WERI-Rb-1 (cell line): ENCODE data around the gene GPR55.
"Not testable (repeated sequence)": the region's sequence is repeated elsewhere in the genome, so short reads cannot be mapped to it uniquely, and the experiment has no call there.

Experiments used
- DNase-seq: peaks from one replicate; pipeline ENCODE4 v3.0.0-alpha.2; 2020
- H3K27ac ChIP-seq: fragments of 250-450 bp; sonication (Bioruptor Pico); 2 replicates; pipeline ENCODE4 v1.5.1; 2020; ENCODE audit warnings: mild to moderate bottlenecking, moderate library complexity
- H3K27me3 ChIP-seq: fragments of 250-450 bp; sonication (Bioruptor Pico); 2 replicates; pipeline ENCODE4 v1.5.1; 2021; ENCODE audit warnings: mild to moderate bottlenecking, low read depth, moderate library complexity; ENCODE audit not compliant: insufficient read depth, severe bottlenecking
- H3K36me3 ChIP-seq: fragments of 250-450 bp; sonication (Bioruptor Pico); 2 replicates; pipeline ENCODE4 v1.5.1; 2020; ENCODE audit warnings: mild to moderate bottlenecking, moderate library complexity
- H3K4me3 ChIP-seq: 2 replicates; pipeline ENCODE4 v1.5.1; 2011; ENCODE audit warnings: low read depth, mild to moderate bottlenecking, control low read depth, low read length
- H3K9me3 ChIP-seq: fragments of 250-450 bp; sonication (Bioruptor Pico); 2 replicates; pipeline ENCODE4 v1.5.1; 2021; ENCODE audit warnings: mild to moderate bottlenecking, moderate library complexity; ENCODE audit not compliant: severe bottlenecking
- TF ChIP-seq, protein P1 (sequence below): IDR thresholded peaks from 2 replicates; pipeline ENCODE4 v1.5.1; 2011; ENCODE audit warnings: low read depth, mild to moderate bottlenecking, control low read depth, inconsistent platforms, low read length

Gene GPR55

GRCh38 chr2:230938516-230939065 lies 13.5 kb upstream of the GPR55 start:
- no peak for DNase-seq
- Histone ChIP-seq H3K4me3 (no peak overlapping the region), H3K27me3 (no peaks in the 10 kb centered on the region), H3K36me3 (no peaks in the 10 kb centered on the region), H3K9me3 (peaks cover 3% of the 10 kb centered on the region), H3K27ac (no peak overlapping the region)
- TF ChIP-seq, protein P1, sequence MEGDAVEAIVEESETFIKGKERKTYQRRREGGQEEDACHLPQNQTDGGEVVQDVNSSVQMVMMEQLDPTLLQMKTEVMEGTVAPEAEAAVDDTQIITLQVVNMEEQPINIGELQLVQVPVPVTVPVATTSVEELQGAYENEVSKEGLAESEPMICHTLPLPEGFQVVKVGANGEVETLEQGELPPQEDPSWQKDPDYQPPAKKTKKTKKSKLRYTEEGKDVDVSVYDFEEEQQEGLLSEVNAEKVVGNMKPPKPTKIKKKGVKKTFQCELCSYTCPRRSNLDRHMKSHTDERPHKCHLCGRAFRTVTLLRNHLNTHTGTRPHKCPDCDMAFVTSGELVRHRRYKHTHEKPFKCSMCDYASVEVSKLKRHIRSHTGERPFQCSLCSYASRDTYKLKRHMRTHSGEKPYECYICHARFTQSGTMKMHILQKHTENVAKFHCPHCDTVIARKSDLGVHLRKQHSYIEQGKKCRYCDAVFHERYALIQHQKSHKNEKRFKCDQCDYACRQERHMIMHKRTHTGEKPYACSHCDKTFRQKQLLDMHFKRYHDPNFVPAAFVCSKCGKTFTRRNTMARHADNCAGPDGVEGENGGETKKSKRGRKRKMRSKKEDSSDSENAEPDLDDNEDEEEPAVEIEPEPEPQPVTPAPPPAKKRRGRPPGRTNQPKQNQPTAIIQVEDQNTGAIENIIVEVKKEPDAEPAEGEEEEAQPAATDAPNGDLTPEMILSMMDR, result no peak

- Histone ChIP-seq H3K4me3 (no peak overlapping the region), H3K27me3 (no peaks in the 10 kb centered on the region)
- TF ChIP-seq, protein P1, result no peak
Observed at GRCh38 chr2:230938098-230938497, 13.1 kb upstream of the GPR55 start.

GRCh38 chr2:230937362-230937761 lies 12.3 kb upstream of the GPR55 start:
- Histone ChIP-seq H3K4me3 (no peak overlapping the region), H3K27me3 (no peaks in the 10 kb centered on the region), H3K27ac (no peak overlapping the region), H3K9me3 (peaks cover 3% of the 10 kb centered on the region), H3K36me3 (no peaks in the 10 kb centered on the region)
- no peak for DNase-seq
- TF ChIP-seq, protein P1, result no peak

More at GRCh38 chr2:230938098-230938497, 13.1 kb upstream of the GPR55 start:
- Histone ChIP-seq H3K9me3 (peaks cover 3% of the 10 kb centered on the region), H3K36me3 (no peaks in the 10 kb centered on the region), H3K27ac (no peak overlapping the region)
- DNase-seq, result no peak

- DNase-seq, H3K9me3 ChIP-seq, H3K4me3 ChIP-seq, H3K27ac ChIP-seq, H3K36me3 ChIP-seq, H3K27me3 ChIP-seq: not testable (repeated sequence)
Observed at GRCh38 chr2:230936243-230936642, 11.2 kb upstream of the GPR55 start.

DNA sequence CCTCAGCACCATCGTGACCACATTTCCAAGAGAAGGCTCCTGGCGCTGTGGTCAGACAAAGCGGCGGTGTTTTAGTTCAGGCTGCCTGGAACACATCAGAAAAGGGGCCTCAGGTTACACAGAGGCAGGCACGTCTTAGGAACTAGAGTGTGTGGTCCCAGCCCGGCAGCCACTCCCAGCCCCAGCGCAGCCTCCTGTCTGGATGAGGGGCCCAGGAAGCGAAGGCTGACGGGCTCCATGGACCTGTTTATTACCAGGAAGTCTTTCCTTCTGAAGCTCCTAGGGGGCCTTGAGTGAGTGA lies 10.0 kb upstream of the GPR55 start:
- DNase-seq, result no peak
- TF ChIP-seq, protein P1, result no peak
- Histone ChIP-seq H3K27ac (no peak overlapping the region), H3K9me3 (peaks cover 3% of the 10 kb centered on the region), H3K36me3 (no peaks in the 10 kb centered on the region), H3K27me3 (no peaks in the 10 kb centered on the region), H3K4me3 (no peak overlapping the region)

DNA sequence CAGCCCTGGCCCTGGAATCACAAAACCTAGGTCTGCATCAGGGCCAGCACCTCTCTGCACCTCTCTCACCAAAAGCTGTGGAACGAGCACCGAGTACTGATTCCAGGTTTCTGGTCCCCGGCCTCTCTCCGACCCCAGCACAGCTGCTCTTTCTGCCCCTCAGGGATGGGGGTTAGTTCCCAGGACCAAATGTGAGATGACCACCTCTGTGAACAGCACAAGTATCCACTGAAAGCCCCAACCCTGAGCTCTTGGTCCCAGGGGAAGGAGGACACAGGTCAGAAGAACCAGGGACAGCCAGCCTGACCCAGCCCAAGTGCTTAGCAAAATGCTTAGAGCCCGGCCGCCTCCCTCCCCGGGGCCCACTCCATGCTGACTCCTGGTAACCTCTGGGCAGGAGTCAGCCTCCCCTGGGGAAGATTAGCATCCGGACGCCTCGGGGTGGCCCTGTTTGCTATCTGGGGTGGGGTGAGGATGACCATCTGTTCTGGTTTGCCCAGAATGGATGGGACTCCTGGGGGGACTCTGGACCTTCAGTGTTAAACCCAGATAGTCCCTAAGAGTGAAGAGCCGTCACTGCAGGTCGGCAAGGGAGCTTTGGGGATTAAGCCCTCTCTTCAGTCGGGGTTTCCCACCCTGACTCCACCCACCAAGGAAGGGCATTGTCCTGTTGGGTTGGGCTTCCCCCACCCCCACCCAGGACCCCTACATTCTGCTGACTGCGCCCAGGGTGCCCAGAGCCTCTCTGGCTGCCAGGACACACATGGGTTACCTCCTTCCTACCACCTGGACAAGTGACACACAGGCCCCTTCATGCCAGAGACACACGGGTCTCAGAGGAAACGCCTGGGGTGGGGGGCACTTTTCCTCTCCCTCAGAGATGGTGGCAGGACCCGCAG lies 9.4 kb upstream of the GPR55 start:
- no peak overlapping the region for H3K4me3 ChIP-seq
- H3K27me3 ChIP-seq, result no peaks in the 10 kb centered on the region
- H3K9me3 ChIP-seq, result peaks cover 3% of the 10 kb centered on the region
- H3K36me3 ChIP-seq, result no peaks in the 10 kb centered on the region
- TF ChIP-seq, protein P1, result no peak
- peak; percentile 42 for DNase-seq
- H3K27ac ChIP-seq, result no peak overlapping the region
